GM19328 (cell line): Measurements from ENCODE around the gene CDC37L1.

ENCODE experiments used
- ATAC-seq: cut with Tn5 transposase; IDR thresholded peaks from one replicate; pipeline ENCODE4 v1.9.1; 2021; ENCODE audit warnings: mild to moderate bottlenecking, moderate library complexity; ENCODE audit not compliant: unreplicated experiment

The CDC37L1 gene

GRCh38 chr9:4713849-4714248 lies 34.5 kb downstream of the CDC37L1 start:
- no peak for ATAC-seq

DNA sequence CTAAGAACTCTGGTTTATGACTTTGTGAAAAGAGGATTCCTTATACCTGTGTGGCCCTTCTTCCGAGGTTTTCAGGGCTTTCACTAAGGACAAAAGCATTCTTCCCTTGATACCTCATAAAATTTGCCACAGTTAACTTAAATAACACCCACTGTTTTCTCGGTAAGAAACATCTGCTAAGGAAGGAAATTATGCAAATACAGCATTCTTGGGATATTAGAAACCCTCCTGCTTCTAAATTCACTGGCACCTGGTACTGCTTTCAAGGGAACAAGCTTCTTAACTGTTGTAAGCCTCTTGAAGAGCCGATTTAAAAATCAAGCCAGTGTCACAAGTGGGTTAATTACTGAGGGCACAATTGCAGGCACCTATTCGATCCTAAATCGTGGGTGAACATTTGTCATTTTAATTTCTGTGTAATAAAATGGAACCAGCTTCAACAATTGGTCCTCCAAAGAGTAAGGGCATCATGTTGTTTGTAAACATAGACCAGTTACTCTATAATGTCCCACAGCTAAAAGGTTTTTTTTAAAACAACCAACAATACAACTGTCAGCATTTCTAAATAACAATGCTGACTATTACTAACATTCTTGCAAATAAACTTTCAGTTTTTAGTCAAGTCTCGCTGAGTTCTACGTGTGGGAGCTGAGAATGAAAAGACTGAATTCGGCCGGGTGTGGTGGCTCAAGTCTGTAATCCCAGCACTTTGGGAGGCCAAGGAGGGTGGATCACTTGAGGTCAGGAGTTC lies 35.1 kb downstream of the CDC37L1 start:
- ATAC-seq = no peak

DNA sequence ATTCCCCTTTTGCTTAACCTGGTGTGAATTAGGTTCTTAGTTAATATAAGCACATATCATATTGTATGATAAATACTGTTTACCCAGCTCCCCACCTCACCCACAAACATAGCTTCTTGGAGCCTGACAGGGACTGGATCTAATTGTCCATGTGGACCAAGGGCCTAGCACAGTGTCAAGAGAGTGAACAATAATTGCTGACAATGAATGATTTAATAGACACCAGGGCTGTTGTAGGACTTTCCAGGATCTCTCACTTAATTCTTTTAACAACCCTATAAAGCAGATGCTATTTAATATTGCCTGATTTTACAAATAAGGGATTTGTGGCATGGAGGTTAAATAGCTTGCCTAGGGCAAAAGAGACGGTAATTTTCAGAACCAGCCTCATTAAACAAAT lies 36.8 kb downstream of the CDC37L1 start:
- ATAC-seq = no peak

- ATAC-seq = no peak
Measured at GRCh38 chr9:4717815-4718214, 38.4 kb downstream of the CDC37L1 start.

DNA sequence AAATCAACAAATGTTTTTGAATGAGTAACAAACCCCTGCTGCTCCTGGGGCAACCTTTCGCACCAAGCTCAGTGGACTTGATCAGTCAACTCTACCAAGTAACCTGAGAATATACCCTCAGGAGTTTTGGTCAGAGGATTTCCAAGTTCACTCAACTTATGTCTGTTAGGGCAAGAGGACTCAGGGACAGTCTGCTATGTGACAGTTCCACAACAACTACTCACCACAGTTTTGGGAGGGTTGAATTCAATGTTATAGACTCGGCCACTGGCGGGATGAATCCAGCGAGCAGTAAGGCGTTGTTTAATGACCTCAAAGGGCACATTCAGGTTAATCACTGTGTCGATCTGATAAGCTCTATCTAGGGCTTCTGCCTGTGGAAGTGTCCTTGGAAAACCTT lies 39.5 kb downstream of the CDC37L1 start:
- ATAC-seq = no peak

DNA sequence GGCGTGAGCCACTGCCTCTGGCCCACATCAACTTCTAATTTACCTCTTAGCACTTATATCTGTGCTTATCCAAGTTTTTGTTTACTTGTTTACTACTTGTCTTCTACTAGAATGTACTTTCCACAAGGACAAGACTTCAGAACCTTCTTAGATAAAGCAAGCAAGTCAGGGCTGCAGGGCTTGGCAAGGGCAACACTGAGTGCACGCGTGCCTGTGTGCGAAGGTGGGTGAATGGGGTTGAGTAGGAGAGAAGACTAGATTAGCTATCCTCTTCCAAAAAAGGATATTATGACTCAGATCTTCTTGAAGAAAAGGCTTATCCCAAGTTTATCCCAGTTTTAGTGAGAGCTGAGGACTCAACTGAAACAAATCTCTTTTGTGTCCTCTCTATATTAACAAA lies 42.4 kb downstream of the CDC37L1 start:
- ATAC-seq = no peak

GRCh38 chr9:4725706-4726442 lies 46.5 kb downstream of the CDC37L1 start:
- no peak for ATAC-seq

- ATAC-seq = no peak
Measured at GRCh38 chr9:4727593-4727992, 48.2 kb downstream of the CDC37L1 start.

- ATAC-seq = no peak
Measured at GRCh38 chr9:4732890-4733289, 53.5 kb downstream of the CDC37L1 start.

- ATAC-seq = no peak
Measured at GRCh38 chr9:4734150-4734549, 54.8 kb downstream of the CDC37L1 start.

GRCh38 chr9:4738866-4739586 lies 59.7 kb downstream of the CDC37L1 start:
- no peak for ATAC-seq

GRCh38 chr9:4739587-4740387 lies 60.4 kb downstream of the CDC37L1 start:
- no peak for ATAC-seq

DNA sequence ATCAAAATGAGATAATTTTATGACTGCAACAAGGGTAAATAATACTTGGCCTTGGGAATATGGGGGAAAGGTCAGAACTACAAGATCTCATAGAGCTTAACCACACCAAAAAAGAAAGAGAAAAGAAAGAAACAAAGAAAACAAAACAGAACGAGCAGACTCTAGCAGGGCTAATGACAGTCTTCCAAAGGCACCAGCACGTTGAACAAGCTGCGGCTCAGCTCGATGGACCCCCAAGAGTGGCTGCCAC lies 60.9 kb downstream of the CDC37L1 start:
- no peak for ATAC-seq

DNA sequence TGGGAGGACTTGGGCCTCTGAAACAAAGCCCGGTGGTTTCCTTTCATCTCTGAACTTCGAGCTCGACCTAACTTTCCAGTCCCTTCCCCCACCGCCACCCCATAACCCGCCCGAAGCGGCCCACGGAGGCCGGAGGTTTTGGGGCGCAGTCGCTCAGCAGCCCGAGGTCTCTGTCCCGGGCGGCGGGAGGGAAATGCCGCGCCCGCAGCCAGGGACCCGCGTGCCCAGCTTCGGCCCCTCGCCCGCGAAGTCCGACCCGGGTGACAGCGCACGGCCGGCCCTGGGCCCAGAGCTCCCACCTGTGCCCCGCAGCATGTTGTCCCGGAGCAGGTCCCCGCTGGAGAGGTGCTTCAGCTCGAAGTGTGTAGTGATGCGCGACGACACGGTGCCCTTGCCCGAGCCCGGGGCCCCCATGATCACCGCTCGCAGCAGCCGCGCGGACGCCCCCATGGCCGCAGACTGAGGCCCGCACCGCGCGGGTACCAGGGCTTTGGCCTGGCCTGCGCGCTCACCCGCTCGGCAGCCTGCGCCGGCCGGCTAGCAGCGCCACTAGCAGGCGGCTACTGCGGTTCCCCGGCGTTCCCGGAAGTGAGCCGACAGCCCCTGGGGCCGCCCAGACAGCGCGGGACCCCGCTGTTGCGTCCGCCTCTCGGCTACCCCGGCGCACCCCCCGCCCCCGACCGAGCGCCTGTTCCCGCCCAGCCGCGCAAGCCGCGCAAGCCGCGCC lies 61.4 kb downstream of the CDC37L1 start, which contains the start of gene AK3:
AK3 (minus strand) TSS at position 565 of the 727 bp plus-strand sequence; CDS start at position 450, 115 bp downstream.
- peak; percentile 89 for ATAC-seq

DNA sequence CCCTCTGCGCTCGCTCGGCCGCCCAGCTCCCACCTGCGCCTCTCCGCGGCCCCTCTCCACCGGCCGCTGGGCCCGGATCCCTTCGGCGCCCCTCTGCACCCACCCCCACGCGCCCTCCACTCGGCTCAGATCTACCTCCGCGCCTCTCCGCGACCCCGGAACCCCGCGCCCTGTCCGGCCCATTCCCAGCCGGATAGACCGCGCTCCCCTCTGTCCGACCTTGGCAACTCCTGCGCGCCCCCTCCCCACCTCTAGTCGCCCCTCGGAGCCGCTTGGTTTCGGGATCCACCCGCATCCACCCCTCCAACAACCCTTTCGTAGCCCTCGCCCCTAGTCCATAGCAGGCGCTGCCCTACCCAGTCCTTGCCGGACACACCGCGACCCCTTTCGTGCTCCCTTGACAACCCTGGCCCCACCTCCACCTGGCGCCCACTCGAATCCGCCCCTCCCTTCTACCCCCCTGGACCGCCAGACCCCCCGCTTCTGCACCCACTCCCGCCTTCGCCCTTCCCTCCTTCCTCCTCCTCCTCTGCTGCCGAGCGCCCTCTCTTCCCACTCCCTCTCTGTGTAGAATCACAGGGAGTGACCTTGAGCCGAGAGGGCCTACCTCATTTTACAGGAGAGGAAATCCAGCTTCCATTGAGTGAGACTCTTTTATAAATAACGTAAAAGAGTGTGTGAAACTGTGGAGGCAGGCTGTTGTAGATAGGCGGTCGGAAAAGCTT lies 62.2 kb downstream of the CDC37L1 start:
- no peak for ATAC-seq

DNA sequence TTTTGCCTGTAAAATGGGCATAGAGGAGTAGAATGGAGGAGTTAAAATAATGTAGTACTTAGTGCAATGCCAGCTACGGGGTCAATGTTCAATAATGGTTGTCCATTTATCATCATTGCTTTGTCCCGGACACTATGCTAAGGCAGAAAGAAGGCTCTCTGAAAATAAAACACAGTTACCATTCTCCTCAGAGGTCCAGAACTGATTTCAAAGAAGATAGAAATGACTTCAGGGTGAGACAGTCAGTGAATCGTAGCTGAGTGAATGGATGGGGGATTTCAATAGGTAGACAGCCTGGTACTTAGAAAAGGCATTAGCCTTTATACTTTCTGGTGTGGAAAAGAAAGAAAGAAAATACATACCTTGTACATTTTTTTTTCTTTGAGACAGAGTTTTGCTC lies 62.9 kb downstream of the CDC37L1 start:
- no peak for ATAC-seq

- ATAC-seq = no peak
Measured at GRCh38 chr9:4743131-4743875, 63.9 kb downstream of the CDC37L1 start.

DNA sequence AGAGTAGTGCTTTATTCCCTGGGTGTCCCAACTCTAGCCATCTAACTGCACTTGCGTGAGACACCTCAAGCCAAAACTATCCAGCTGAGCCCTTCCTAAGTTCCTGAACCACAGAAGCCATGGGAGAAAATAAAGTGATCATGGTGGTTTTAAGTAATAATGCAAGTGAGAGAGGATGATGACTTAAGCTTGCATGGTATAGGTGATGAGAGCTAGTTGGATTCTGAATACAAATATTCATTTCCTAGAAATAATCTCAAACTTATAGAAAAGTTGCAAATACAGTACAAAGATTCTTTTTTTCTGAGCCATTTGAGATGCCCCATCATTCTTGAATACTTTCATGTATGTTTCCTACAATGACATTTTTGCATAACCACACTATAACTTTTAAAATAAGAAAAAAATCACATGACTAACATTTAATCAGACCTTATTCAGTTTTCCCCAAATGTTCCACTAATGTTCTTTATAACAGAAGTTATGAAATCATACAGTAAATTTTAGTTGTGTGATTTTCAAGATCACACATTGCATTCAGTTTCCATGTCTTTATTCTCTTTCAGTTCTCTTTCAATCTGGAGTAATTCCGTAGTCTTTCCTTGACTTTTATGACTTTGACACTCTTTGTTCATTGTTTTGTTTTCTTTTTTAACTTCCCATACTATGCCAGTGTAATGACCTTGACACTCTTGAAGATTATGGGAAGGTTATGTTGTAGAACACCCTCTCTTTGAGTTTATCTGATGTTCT lies 67.1 kb downstream of the CDC37L1 start:
- ATAC-seq = no peak
